GM18519 (cell line): Measurements from ENCODE around the gene RAB17.
"Not testable (repeated sequence)": the region's sequence is repeated elsewhere in the genome, so short reads cannot be mapped to it uniquely, and the experiment has no call there.

Experiments
- ATAC-seq: cut with Tn5 transposase; IDR thresholded peaks from one replicate; pipeline ENCODE4 v1.9.1; 2021; ENCODE audit warnings: mild to moderate bottlenecking, moderate library complexity; ENCODE audit not compliant: unreplicated experiment, low FRiP score

RAB17 gene

GRCh38 chr2:237600205-237600846 lies 9.8 kb upstream of the RAB17 start:
- no peak for ATAC-seq

- ATAC-seq, result no peak
Observed at GRCh38 chr2:237599465-237600110, 9.1 kb upstream of the RAB17 start.

GRCh38 chr2:237598468-237599208 lies 8.1 kb upstream of the RAB17 start:
- ATAC-seq, result no peak

- no peak for ATAC-seq
Observed at GRCh38 chr2:237597196-237598145, 6.9 kb upstream of the RAB17 start.

GRCh38 chr2:237596520-237597195 lies 6.1 kb upstream of the RAB17 start:
- no peak for ATAC-seq

- not testable (repeated sequence) for ATAC-seq
Observed at GRCh38 chr2:237595829-237596519, 5.4 kb upstream of the RAB17 start.

GRCh38 chr2:237594514-237594871 lies 4.0 kb upstream of the RAB17 start:
- no peak for ATAC-seq

GRCh38 chr2:237593596-237594320 lies 3.2 kb upstream of the RAB17 start:
- no peak for ATAC-seq

- ATAC-seq, result no peak
Observed at GRCh38 chr2:237593036-237593435, 2.5 kb upstream of the RAB17 start.

- no peak for ATAC-seq
Observed at GRCh38 chr2:237592425-237592980, 2.0 kb upstream of the RAB17 start.

- no peak for ATAC-seq
Observed at GRCh38 chr2:237591141-237591881, 777 bp upstream of the RAB17 start.

- no peak for ATAC-seq
Observed at GRCh38 chr2:237588044-237588696, 2.4 kb downstream of the RAB17 start.

GRCh38 chr2:237585590-237586221 lies 4.8 kb downstream of the RAB17 start:
- ATAC-seq, result no peak

GRCh38 chr2:237583385-237584295 lies 6.9 kb downstream of the RAB17 start:
- ATAC-seq, result no peak

- no peak for ATAC-seq
Observed at GRCh38 chr2:237581751-237582746, 8.5 kb downstream of the RAB17 start.
